ENCODE results near the gene CASZ1.

GRCh38 chr1:10693497-10694273, 102.8 kb downstream of the CASZ1 start:
- TF ChIP-seq CTCF (IDR thresholded peaks at IDR 0.05; ENCODE audit: insufficient read depth, low read depth, low read length), result no peak
- no peak for TF ChIP-seq EZH2 (IDR thresholded peaks at IDR 0.05; ENCODE audit: insufficient read depth, low read length)
